Calu3 (cell line): ENCODE measurements around the gene FBXO10. TPM values are rescaled to one million over a fixed set of nuclear protein-coding genes. Genes with fewer than 3 reads are reported as not detected.

Experiments
- BruUV-seq: library from RNA; stranded (reverse); fragments of 400-500 nt; replicated peaks from 2 replicates; lab custom pipeline; 2021; lab: Mats Ljungman, UMichigan
- CTCF ChIA-PET: fragments of 300-600 bp; sonication (Branson Sonifier 250); formaldehyde crosslinking; loops from one replicate; lab custom pipeline; 2022; ENCODE audit warnings: antibody characterized with exemption; lab: Charles Lee
- DNase-seq: peaks from one replicate; pipeline ENCODE4 v3.0.0; 2022
- H3K27ac Mint-ChIP-seq: one replicate; pipeline ENCODE4 v1.8.0; 2022; ENCODE audit warnings: mixed read lengths; ENCODE audit not compliant: unreplicated experiment
- H3K27me3 Mint-ChIP-seq: one replicate; pipeline ENCODE4 v1.8.0; 2022; ENCODE audit warnings: mixed read lengths; ENCODE audit not compliant: unreplicated experiment
- H3K36me3 Mint-ChIP-seq: one replicate; pipeline ENCODE4 v1.8.0; 2022; ENCODE audit warnings: mild to moderate bottlenecking, moderate library complexity, mixed read lengths; ENCODE audit not compliant: insufficient read depth, unreplicated experiment
- H3K4me1 Mint-ChIP-seq: one replicate; pipeline ENCODE4 v1.8.0; 2022; ENCODE audit warnings: mild to moderate bottlenecking, low read depth, mixed read lengths; ENCODE audit not compliant: unreplicated experiment
- H3K4me3 Mint-ChIP-seq: one replicate; pipeline ENCODE4 v1.8.0; 2022; ENCODE audit warnings: mild to moderate bottlenecking, low read depth, moderate library complexity, mixed read lengths; ENCODE audit not compliant: unreplicated experiment
- H3K9me3 Mint-ChIP-seq: one replicate; pipeline ENCODE4 v1.8.0; 2022; ENCODE audit warnings: low read depth, mixed read lengths; ENCODE audit not compliant: unreplicated experiment
- CTCF ChIP-seq: fragments of 200-600 bp; IDR thresholded peaks from one replicate; pipeline ENCODE4 v1.8.0; 2022; ENCODE audit warnings: antibody characterized with exemption; ENCODE audit not compliant: unreplicated experiment
- intact Hi-C: fragments of 100-400 bp; cut with micrococcal nuclease; formaldehyde crosslinking; loops from one replicate; pipeline ENCODE4 v1.10.0; 2022; ENCODE audit not compliant: unreplicated experiment
- total RNA-seq: library from RNA; stranded (reverse); gene quantifications from 2 replicates; pipeline ENCODE4 v1.2.3, GENCODE V29; 2022

The FBXO10 gene
- total RNA-seq, 1 experiment from 2014 or later = 0.94 TPM

- DNase-seq = no peak
- Mint-ChIP-seq H3K27me3 (no peaks in the 10 kb centered on the region), H3K36me3 (no peaks in the 10 kb centered on the region), H3K4me1 (no peaks in the 10 kb centered on the region), H3K27ac (no peak overlapping the region), H3K9me3 (no peaks in the 10 kb centered on the region), H3K4me3 (no peak overlapping the region)
- CTCF ChIA-PET = no interaction called here
- no TSS peak for BruUV-seq
- intact Hi-C loops = no loop called here
- no peak for TF ChIP-seq CTCF
Measured at GRCh38 chr9:37534412-37534811, 41.8 kb downstream of the FBXO10 start.

DNA sequence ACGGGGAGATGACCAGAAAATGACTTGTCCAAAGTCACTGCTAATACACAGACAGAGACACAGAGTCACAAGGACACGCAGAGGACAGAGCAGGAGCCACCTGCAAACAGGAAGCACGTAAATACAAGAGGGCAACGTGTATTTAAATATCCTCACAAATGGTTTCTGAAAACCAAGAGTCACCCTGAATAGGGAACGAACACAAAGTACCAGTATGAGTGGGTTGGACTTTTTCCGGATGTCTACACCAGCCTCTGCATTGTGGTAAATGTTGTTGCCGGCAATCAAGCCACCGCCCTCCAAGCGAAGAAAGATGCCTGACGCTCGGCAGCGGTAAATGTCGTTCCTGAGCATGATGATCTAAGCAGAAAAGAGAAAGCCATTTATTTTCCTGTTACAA lies 44.5 kb downstream of the FBXO10 start:
- BruUV-seq = no TSS peak
- no peak for TF ChIP-seq CTCF
- Mint-ChIP-seq H3K9me3 (no peaks in the 10 kb centered on the region), H3K4me1 (no peaks in the 10 kb centered on the region), H3K27ac (no peak overlapping the region), H3K4me3 (no peak overlapping the region), H3K27me3 (no peaks in the 10 kb centered on the region), H3K36me3 (no peaks in the 10 kb centered on the region)
- CTCF ChIA-PET = no interaction called here
- intact Hi-C loops = no loop called here
- DNase-seq = no peak

DNA sequence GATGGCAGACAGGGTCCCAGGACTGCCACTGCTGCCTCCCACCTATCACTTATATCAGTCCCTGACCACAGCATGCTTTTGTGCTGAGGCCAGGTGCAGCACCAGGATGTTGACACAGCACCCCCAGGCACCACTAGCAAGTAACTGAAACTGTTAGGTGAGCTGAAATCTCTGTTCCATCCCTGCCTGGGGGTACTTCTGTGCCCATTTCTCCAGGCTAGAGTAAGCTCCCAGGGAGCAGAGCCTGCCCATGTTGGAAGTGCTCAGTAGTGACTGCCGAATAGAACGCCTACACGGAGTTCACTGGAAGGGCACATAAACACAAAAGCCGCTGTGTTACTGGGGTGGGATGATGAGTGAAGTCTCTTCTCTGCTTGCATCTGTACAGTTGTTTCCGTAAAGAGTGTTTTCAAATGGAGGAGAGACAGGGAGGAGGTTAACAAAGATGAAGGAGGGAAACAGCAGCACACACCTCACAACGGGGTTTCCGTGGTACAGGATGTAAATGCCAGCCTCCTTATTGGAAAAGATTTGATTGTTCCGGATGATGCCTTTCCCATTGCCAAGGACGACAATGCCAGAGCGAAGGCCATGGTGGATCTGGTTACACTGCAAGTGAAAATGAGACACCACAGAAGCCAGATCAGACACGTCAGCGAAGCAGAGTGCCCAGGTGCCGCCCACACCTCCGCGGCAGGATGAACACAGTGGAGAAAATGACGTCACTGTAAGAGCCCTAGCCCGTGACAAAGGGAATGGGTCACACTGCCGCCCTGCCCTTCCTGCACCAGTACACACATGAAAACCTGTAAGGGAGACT lies 47.3 kb downstream of the FBXO10 start:
- H3K27me3 Mint-ChIP-seq = no peaks in the 10 kb centered on the region
- H3K27ac Mint-ChIP-seq = no peak overlapping the region
- TF ChIP-seq CTCF = no peak
- H3K4me3 Mint-ChIP-seq = no peak overlapping the region
- no TSS peak for BruUV-seq
- H3K36me3 Mint-ChIP-seq = no peaks in the 10 kb centered on the region
- H3K9me3 Mint-ChIP-seq = no peaks in the 10 kb centered on the region
- DNase-seq = no peak
- CTCF ChIA-PET = no interaction called here
- intact Hi-C loops = no loop called here
- no peaks in the 10 kb centered on the region for H3K4me1 Mint-ChIP-seq

GRCh38 chr9:37523916-37524315 lies 52.3 kb downstream of the FBXO10 start:
- no TSS peak for BruUV-seq
- Mint-ChIP-seq H3K9me3 (no peaks in the 10 kb centered on the region), H3K4me3 (no peak overlapping the region), H3K27ac (no peak overlapping the region), H3K27me3 (no peaks in the 10 kb centered on the region), H3K36me3 (no peaks in the 10 kb centered on the region), H3K4me1 (no peaks in the 10 kb centered on the region)
- no peak for DNase-seq
- no peak for TF ChIP-seq CTCF
- intact Hi-C loops = no loop called here
- CTCF ChIA-PET = no interaction called here
